ENCODE results near the gene DIP2B. TPM values are rescaled to one million over a fixed set of nuclear protein-coding genes. Genes with fewer than 3 reads are reported as not detected.

DIP2B gene
- polyA plus RNA-seq, 2 donors: 7.2 to 10.0 TPM

DNA sequence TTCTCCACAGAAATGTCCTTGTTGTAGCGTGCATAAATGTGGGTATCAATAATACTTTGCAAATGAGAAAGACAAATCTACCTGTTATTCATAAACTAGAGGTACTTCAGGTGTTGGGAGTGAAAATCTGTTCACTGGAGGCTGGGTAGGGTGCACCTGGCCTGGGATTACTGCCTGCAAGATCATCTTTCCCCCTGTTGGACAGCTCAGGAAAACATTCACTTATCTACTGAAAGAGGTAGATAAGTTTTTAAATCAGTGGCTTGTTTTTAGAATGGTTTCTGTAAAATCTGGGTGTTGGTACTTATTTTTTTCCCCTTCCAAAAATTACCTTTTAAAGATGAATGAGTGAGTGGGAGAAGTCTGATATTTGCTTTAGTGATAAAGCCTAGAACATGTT is 95.6 kb downstream of the DIP2B start:
- Histone ChIP-seq H3K9me3 (ENCODE audit: control insufficient read depth in 2 of 2, insufficient read depth in 1 of 2, low read depth in 1 of 2, low read length in 1 of 2) (no peaks in the 10 kb centered on the region), H3K4me3 (ENCODE audit: low read depth in 1 of 2, low read length in 2 of 2) (no peak overlapping the region), H3K4me1 (ENCODE audit: control insufficient read depth in 2 of 2, insufficient read depth in 2 of 2, low read length in 1 of 2) (peaks cover 0 to 2% of the 10 kb centered on the region in 2 donors), H3K27ac (ENCODE audit: low read depth in 2 of 2, low read length in 1 of 2) (no peak overlapping the region), H3K27me3 (ENCODE audit: control insufficient read depth in 1 of 2, insufficient read depth in 2 of 2, low read length in 2 of 2) (no peaks in the 10 kb centered on the region), H3K36me3 (ENCODE audit: control insufficient read depth in 2 of 2, insufficient read depth in 2 of 2, low read length in 1 of 2) (no peaks in the 10 kb centered on the region)
- 87 to 89% methylated on average over 1 of the region's 1 CpG for WGBS, 2 donors

DNA sequence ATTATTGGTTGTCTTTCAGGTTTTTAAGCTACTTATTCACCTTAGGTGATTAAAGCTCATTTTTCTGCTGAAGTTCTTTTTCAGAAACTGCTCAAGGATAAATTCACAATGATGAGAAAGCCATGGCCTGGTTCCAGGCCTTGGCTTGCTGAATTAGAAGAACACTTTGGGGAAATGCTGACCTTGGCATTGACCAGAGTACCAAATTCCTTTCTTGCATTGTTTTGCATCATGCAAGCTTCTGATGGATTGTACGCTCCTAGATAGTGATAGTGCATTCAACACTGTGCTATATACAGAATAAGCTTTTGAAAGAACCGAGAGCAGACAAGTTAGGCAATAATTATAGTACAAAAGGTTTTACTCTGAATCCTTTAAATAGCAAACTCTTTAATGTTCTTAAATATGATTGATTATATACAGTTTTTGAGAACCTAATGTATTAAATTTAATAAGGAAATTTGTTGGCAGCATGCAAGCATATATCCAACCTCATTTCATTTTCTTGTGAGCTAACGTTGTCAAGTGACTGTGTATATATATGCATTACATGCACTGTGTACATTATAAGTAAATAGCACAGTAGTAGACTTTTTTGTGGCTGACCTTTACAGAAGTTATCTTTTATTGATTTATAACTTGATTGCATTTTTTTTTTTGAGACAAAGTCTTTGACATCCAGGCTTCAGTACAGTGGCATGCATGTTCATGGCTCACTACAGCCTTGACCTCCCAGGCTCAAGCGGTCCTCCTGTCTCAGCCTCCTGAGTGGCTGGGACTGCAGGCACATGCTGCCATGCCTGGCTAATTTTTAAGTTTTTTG is 99.2 kb downstream of the DIP2B start:
- Histone ChIP-seq H3K36me3 (ENCODE audit: control insufficient read depth in 2 of 2, insufficient read depth in 2 of 2, low read length in 1 of 2) (no peaks in the 10 kb centered on the region), H3K4me1 (ENCODE audit: control insufficient read depth in 2 of 2, insufficient read depth in 2 of 2, low read length in 1 of 2) (peaks cover 0 to 2% of the 10 kb centered on the region in 2 donors), H3K27ac (ENCODE audit: low read depth in 2 of 2, low read length in 1 of 2) (no peak overlapping the region), H3K4me3 (ENCODE audit: low read depth in 1 of 2, low read length in 2 of 2) (no peak overlapping the region), H3K27me3 (ENCODE audit: control insufficient read depth in 1 of 2, insufficient read depth in 2 of 2, low read length in 2 of 2) (no peaks in the 10 kb centered on the region), H3K9me3 (ENCODE audit: control insufficient read depth in 2 of 2, insufficient read depth in 1 of 2, low read depth in 1 of 2, low read length in 1 of 2) (no peaks in the 10 kb centered on the region)
- 53 to 54% methylated on average over 4 of the region's 4 CpGs for WGBS, 2 donors

DNA sequence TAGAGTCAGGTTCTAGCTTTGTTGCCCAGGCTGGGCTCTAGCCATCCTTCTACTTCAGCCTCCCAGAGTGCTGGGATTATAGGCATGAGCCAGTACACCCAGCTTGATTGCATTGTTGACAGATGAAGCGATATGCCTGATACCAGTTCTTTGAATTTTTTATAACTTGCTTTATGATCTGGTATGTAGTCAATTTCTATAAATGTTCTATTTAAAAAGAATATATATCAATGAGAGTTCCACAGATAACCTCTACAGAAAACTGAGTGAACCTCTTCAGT is 99.8 kb downstream of the DIP2B start:
- Histone ChIP-seq H3K4me3 (ENCODE audit: low read depth in 1 of 2, low read length in 2 of 2) (no peak overlapping the region), H3K36me3 (ENCODE audit: control insufficient read depth in 2 of 2, insufficient read depth in 2 of 2, low read length in 1 of 2) (no peaks in the 10 kb centered on the region), H3K4me1 (ENCODE audit: control insufficient read depth in 2 of 2, insufficient read depth in 2 of 2, low read length in 1 of 2) (peaks cover 0 to 2% of the 10 kb centered on the region in 2 donors), H3K27ac (ENCODE audit: low read depth in 2 of 2, low read length in 1 of 2) (no peak overlapping the region), H3K9me3 (ENCODE audit: control insufficient read depth in 2 of 2, insufficient read depth in 1 of 2, low read depth in 1 of 2, low read length in 1 of 2) (no peaks in the 10 kb centered on the region), H3K27me3 (ENCODE audit: control insufficient read depth in 1 of 2, insufficient read depth in 2 of 2, low read length in 2 of 2) (no peaks in the 10 kb centered on the region)
- WGBS, 2 donors: 79 to 82% methylated on average over 1 of the region's 1 CpG

DNA sequence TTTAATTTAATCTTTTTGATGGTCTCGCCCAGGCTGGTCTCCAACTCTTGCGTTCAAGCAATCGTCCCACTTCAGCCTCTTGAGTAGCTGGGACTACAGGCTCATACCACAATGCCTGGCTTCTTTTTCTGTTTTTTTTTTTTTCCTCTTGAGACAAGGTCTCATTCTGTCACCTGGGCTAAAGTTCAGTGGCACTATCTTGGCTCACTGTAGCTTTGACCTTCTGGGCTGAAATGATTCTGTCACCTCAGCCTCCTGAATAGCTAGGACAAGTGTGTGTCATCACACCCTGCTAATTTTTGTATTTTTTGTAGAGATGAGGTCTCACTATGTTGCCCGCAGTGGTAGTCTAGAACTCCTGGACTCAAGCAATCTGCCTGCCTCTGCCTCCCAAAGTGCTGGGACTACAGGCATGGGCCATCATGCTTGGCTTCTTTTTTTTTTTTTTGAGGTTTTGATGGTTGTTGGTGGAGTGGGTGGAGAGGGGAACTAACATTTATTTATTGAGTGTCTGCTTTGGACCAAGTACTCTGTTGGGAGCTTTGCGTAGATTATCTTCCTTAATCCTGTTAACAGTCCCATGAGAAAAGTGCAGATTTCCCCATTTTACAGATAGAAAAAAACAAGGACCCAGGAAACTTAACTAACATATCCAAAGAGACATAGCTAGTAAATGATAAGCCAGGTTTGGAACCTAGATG is 102.0 kb downstream of the DIP2B start:
- H3K9me3 ChIP-seq (ENCODE audit: control insufficient read depth in 2 of 2, insufficient read depth in 1 of 2, low read depth in 1 of 2, low read length in 1 of 2): no peaks in the 10 kb centered on the region
- no peak overlapping the region for H3K27ac ChIP-seq (ENCODE audit: low read depth in 2 of 2, low read length in 1 of 2)
- H3K4me1 ChIP-seq (ENCODE audit: control insufficient read depth in 2 of 2, insufficient read depth in 2 of 2, low read length in 1 of 2): peaks cover 0 to 2% of the 10 kb centered on the region in 2 donors
- WGBS, 2 donors: 85 to 97% methylated on average over 5 of the region's 5 CpGs
- no peak overlapping the region for H3K4me3 ChIP-seq (ENCODE audit: low read depth in 1 of 2, low read length in 2 of 2)
- H3K36me3 ChIP-seq (ENCODE audit: control insufficient read depth in 2 of 2, insufficient read depth in 2 of 2, low read length in 1 of 2): no peaks in the 10 kb centered on the region
- H3K27me3 ChIP-seq (ENCODE audit: control insufficient read depth in 1 of 2, insufficient read depth in 2 of 2, low read length in 2 of 2): no peaks in the 10 kb centered on the region

DNA sequence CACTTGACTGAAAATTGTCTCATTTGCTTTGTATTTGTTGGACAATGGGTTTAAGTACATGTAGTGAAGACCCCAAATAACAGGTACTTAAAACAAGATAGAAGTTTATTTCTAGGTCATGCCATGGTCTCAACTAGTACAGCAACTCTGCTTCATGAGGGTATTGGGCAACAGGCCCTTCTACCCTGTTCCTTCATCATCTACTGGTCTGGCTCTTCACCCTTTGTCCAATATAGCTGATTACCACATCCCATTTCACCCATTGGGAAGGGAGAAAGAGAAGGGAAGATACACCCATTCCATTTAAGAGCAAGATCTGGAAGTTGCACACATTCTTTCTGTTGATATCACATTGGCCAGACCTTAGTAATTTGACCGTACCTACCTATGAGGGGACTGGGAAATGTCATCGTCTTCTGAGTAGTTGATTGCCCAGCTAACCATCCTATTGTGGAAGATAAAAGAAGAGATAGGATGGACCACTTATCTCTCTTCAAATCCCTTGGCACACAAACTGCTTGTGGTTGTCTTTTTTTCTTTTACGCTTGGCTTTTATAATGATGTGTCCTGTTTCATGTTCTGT is 104.6 kb downstream of the DIP2B start:
- peaks cover 0 to 4% of the 10 kb centered on the region in 2 donors for H3K4me1 ChIP-seq (ENCODE audit: control insufficient read depth in 2 of 2, insufficient read depth in 2 of 2, low read length in 1 of 2)
- no peaks in the 10 kb centered on the region for H3K9me3 ChIP-seq (ENCODE audit: control insufficient read depth in 2 of 2, insufficient read depth in 1 of 2, low read depth in 1 of 2, low read length in 1 of 2)
- WGBS, 2 donors: 91 to 95% methylated on average over 3 of the region's 3 CpGs
- no peak overlapping the region for H3K27ac ChIP-seq (ENCODE audit: low read depth in 2 of 2, low read length in 1 of 2)
- no peaks in the 10 kb centered on the region for H3K36me3 ChIP-seq (ENCODE audit: control insufficient read depth in 2 of 2, insufficient read depth in 2 of 2, low read length in 1 of 2)
- no peak overlapping the region for H3K4me3 ChIP-seq (ENCODE audit: low read depth in 1 of 2, low read length in 2 of 2)
- H3K27me3 ChIP-seq (ENCODE audit: control insufficient read depth in 1 of 2, insufficient read depth in 2 of 2, low read length in 2 of 2): no peaks in the 10 kb centered on the region

DNA sequence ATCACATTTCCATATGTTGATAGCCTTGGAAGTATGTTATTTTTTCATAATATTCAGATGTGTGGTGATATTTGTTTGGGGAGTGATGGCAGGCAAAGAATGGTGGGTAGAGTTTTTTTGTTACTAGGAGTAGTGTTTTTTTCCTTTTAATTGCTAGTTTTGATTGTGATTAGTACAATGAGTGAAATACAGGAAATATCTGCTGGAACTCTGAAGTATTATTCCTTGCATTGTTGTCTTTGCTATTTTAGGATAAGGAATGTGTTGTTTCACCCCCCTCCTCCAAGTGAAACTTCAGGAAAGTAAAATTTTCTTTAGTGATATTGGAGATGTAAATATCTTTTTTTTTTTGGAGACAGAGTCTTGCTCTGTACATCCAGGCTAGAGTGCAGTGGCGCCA is 105.4 kb downstream of the DIP2B start:
- Histone ChIP-seq H3K9me3 (ENCODE audit: control insufficient read depth in 2 of 2, insufficient read depth in 1 of 2, low read depth in 1 of 2, low read length in 1 of 2) (no peaks in the 10 kb centered on the region), H3K27me3 (ENCODE audit: control insufficient read depth in 1 of 2, insufficient read depth in 2 of 2, low read length in 2 of 2) (no peaks in the 10 kb centered on the region), H3K4me3 (ENCODE audit: low read depth in 1 of 2, low read length in 2 of 2) (no peak overlapping the region), H3K36me3 (ENCODE audit: control insufficient read depth in 2 of 2, insufficient read depth in 2 of 2, low read length in 1 of 2) (no peaks in the 10 kb centered on the region), H3K27ac (ENCODE audit: low read depth in 2 of 2, low read length in 1 of 2) (no peak overlapping the region), H3K4me1 (ENCODE audit: control insufficient read depth in 2 of 2, insufficient read depth in 2 of 2, low read length in 1 of 2) (peaks cover 0 to 4% of the 10 kb centered on the region in 2 donors)
- 100% methylated on average over 1 of the region's 1 CpG for WGBS, 2 donors

DNA sequence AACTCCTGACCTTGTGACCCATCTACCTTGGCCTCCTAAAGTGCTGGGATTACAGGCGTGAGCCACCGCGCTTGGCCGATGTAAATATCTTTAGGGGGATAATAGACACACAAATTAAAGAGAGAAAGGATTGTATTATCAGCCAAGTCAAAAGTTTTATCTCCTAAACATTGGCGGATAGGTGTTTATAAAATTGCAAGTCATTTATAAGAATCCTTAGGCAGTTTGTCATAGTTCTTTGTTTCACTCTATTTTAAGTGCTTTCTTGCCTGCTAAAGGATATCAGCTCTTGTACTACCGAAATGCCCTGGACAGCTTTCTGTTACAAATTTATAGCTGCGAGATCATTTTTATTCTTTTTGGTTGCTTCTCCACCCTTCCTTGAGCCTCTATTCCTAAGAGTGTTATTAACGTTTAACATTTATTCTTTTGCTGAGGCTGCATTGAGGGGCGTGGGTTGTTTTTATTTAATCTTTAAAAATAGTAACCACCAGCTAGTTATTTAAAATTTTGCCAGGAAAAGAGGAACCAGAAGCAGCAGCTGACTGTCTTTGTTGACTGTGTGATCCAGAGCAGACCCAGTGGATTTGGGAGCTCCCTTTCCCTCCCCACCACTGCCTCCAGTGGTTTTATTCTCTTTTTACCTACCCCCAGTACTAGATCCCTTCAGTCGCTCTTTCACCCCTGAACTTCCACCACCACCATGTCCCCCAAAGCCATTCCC is 106.4 kb downstream of the DIP2B start:
- H3K4me3 ChIP-seq (ENCODE audit: low read depth in 1 of 2, low read length in 2 of 2): no peak overlapping the region
- 71 to 77% methylated on average over 10 of the region's 10 CpGs for WGBS, 2 donors
- H3K36me3 ChIP-seq (ENCODE audit: control insufficient read depth in 2 of 2, insufficient read depth in 2 of 2, low read length in 1 of 2): no peaks in the 10 kb centered on the region
- no peak overlapping the region for H3K27ac ChIP-seq (ENCODE audit: low read depth in 2 of 2, low read length in 1 of 2)
- H3K27me3 ChIP-seq (ENCODE audit: control insufficient read depth in 1 of 2, insufficient read depth in 2 of 2, low read length in 2 of 2): no peaks in the 10 kb centered on the region
- peaks cover 0 to 4% of the 10 kb centered on the region in 2 donors for H3K4me1 ChIP-seq (ENCODE audit: control insufficient read depth in 2 of 2, insufficient read depth in 2 of 2, low read length in 1 of 2)
- no peaks in the 10 kb centered on the region for H3K9me3 ChIP-seq (ENCODE audit: control insufficient read depth in 2 of 2, insufficient read depth in 1 of 2, low read depth in 1 of 2, low read length in 1 of 2)

DNA sequence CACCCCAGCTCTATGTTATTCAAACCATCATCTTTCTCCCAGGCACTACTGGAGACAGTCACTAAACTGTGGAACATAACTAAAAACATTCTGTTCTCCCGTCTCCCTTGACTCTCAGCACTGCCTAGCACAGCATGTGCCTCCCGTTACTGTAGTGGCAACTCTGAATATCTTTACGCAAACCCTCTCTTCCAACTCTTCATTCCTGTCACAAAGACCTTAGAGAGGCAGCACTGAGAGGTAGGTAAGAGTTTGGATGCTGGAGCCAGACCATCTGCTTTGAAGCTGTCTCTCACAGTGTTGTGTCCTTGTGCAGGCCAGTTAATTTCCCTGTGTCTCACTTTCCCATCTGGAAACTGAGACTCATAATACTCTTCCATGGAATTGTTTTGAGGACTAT is 108.1 kb downstream of the DIP2B start:
- no peaks in the 10 kb centered on the region for H3K36me3 ChIP-seq (ENCODE audit: control insufficient read depth in 2 of 2, insufficient read depth in 2 of 2, low read length in 1 of 2)
- no peaks in the 10 kb centered on the region for H3K27me3 ChIP-seq (ENCODE audit: control insufficient read depth in 1 of 2, insufficient read depth in 2 of 2, low read length in 2 of 2)
- WGBS, 2 donors: 92 to 95% methylated on average over 3 of the region's 3 CpGs
- no peak overlapping the region for H3K4me3 ChIP-seq (ENCODE audit: low read depth in 1 of 2, low read length in 2 of 2)
- H3K4me1 ChIP-seq (ENCODE audit: control insufficient read depth in 2 of 2, insufficient read depth in 2 of 2, low read length in 1 of 2): peaks cover 0 to 4% of the 10 kb centered on the region in 2 donors
- no peak overlapping the region for H3K27ac ChIP-seq (ENCODE audit: low read depth in 2 of 2, low read length in 1 of 2)
- no peaks in the 10 kb centered on the region for H3K9me3 ChIP-seq (ENCODE audit: control insufficient read depth in 2 of 2, insufficient read depth in 1 of 2, low read depth in 1 of 2, low read length in 1 of 2)

DNA sequence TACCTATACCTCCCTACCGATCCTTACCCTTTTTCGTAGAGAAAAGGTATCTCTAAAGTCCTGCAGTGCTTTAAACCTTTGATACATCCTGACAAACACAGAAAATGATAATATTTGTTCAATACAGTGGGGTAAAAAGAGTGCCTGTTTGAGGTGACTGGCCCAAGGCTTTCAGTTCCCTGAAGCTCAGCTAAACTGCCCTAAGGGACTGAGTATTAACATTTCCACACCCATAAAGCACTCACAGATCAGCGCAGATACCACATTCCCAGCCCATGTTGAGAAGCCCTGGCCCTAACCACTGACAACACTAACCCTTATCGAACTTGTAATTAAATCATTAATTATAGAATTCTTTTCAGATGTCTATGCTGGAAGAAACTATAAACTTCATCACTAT is 108.7 kb downstream of the DIP2B start:
- Histone ChIP-seq H3K36me3 (ENCODE audit: control insufficient read depth in 2 of 2, insufficient read depth in 2 of 2, low read length in 1 of 2) (no peaks in the 10 kb centered on the region), H3K9me3 (ENCODE audit: control insufficient read depth in 2 of 2, insufficient read depth in 1 of 2, low read depth in 1 of 2, low read length in 1 of 2) (no peaks in the 10 kb centered on the region), H3K27me3 (ENCODE audit: control insufficient read depth in 1 of 2, insufficient read depth in 2 of 2, low read length in 2 of 2) (no peaks in the 10 kb centered on the region), H3K27ac (ENCODE audit: low read depth in 2 of 2, low read length in 1 of 2) (peak overlapping the region in 1 of 2 donors; percentile 60), H3K4me3 (ENCODE audit: low read depth in 1 of 2, low read length in 2 of 2) (no peak overlapping the region), H3K4me1 (ENCODE audit: control insufficient read depth in 2 of 2, insufficient read depth in 2 of 2, low read length in 1 of 2) (peaks cover 0 to 4% of the 10 kb centered on the region in 2 donors)
- WGBS, 2 donors: 69 to 75% methylated on average over 4 of the region's 4 CpGs
